GM18502 (cell line): ENCODE data around the gene CIB2.

Experiments used
- ATAC-seq: cut with Tn5 transposase; IDR thresholded peaks from one replicate; pipeline ENCODE4 v1.9.1; 2021; ENCODE audit warnings: mild to moderate bottlenecking; ENCODE audit not compliant: unreplicated experiment, poor library complexity

The CIB2 gene

DNA sequence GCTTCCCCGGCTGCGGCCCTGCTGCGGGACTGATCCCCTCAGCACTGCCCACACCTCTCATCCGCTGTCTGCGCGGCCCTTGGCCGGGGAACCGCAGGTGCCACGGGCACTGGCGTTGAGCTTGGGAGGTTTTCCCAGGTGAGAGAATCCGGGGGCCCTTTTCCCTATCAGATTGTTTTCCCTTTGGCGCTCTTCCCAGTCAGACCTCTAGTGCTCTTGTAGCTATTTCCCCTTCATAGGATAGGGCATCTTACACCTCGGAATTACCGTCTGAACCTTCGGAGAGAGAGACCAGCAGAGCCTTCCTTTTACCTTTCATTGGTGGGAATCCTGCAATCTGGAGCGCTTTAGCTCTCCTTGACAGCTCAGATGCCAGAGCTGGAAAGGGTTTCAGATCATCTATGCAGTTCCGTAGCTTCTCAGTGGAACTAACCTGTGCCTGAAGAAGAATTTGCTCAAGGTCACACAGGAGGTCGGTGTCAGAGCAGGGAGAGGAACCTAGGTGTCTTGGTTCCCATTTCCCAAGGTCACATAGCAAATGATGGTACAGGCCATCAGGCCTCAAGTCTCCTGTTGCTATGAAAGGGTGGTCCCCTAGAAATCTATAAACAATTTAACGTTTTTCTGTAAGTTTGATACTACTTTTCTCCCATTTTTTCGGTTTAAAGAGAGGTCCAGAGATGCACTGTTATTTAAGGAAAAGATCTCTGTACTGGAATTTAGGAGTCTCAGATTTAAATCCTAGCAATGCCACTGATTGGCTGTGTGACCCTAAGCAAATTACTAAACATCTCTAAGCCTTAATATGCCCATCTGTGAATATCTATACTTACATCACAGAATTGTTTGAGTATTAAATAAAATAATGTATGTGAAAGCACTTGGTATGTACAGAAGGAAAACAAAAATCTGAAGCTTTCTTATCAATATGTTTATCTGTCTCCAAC, 18.8 kb upstream of the CIB2 start:
- no peak for ATAC-seq

DNA sequence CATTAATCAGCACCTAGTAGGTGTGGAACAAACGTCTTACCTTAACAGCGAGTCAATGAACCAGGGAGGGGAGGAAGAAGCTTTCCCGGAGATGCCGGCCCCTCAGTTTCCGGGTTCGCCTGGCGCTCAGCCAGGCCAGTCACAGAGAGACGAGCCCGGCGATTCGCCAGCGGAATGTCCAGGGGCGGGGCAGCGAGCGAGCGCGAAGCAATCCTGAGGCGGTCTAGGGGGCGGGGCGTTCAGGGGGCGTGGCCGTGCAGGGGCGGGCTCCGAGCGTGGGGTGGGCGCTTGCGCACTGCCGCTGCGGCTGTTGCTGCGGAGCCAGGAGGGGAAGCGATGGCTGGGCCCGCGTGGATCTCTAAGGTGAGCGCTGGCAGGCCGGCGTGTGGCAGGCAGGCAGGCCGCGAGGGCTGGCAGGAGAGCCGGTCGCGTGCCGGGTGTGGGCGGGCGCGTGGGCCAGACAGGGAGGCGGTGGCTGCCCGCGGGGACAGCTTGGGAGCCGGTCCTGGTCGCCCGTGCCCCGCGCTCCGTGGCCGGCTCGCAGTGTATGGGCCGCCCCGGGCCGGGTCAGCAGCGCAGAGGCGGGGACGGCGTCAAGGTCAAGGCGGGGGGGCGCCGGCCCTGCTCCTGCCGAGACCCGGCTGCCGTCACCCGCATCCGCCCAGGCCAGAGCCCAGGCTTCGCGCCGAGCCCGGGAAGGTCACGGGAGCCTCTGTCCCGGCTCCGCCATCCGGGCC, 18.0 kb upstream of the CIB2 start, which contains the start of gene IDH3A:
Gene IDH3A, plus strand, starts transcription at position 295 of the 737 bp plus-strand sequence. Its CDS starts 42 bp downstream, at position 337.
- peak; percentile 80 for ATAC-seq

DNA sequence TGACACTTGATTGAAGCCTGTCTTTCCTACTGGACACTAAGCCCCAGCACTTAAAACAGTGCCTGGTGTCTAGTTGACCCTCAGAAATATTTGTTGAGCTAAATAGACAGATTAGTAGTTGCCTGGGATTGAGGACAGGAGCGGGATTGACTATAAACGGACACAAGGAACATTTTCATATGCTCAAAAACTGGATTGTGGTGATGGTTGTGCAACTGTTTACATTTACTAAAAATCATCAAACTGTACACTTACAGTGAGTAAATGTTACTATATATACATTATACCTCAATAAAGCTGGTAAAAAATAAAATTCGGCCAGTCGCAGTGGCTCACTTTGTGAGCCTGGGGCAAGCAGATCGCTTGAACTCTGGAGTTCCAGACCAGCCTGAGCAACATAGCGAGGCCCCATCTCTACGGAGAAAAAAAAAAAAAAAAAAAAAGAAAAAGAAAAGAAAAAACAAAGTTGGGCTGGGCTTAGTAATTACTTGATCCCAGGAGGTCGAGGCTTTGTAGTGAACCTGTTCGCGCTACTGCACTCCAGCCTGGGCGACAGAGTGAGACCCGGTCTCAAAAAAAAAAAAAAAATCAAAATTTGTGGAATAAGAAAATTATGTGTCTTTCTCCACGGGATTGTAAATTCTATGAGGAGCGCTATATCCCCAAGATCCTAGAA, 17.3 kb upstream of the CIB2 start:
- no peak for ATAC-seq

DNA sequence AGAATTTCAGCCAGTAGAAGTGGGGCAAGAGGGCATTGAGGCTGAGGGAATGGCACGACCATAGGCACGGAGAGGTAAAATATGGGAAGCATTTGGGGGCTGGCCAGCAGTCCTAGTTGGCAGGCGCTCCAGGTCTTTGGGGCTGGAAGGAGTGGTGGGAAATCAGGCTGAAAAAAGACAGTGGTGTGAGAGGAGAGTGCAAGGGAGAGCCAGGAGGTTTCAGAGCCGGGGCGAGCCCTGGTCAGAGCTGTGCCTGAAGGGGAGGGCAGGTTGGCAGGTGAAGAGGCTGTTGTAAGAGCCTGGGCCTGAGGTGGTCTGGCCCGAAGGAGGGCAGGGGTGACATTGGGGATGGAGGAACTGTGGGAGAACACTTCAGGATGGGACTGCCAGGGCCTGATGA, 16.3 kb upstream of the CIB2 start:
- ATAC-seq: no peak

DNA sequence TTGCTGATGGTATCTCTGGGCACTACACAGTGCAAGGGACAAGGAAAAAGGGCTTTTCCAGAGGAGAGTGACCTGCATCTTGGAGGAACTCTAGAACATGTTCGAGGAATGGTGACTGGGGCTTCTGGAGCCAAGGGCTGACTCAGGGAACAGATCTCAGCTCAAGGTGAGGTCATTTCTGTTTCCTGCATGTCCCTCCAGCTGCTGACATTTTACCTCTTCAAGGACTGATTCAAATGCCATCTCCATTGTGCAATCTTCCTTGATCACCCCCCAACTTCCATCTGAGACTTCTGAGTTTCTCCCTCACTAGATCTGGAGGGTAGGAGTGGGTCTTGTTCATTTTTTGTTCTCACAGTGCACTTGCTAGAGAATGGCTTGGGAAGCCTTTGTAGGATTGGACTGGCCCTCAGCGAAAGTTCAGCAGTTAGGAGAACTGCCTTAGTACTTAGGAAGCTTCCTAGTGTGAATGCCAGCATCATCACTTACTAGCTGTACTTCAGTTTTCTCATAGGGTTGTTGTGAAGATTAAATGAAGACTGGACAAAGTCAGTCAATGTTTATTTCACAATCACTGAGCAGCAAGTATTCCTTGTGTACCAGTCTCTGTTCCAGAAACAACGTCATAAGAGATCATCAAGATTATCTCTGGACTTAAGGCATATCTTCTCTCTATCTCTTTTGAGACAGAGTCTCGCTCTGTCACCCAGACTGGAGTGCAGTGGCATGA, 15.3 kb upstream of the CIB2 start:
- no peak for ATAC-seq

DNA sequence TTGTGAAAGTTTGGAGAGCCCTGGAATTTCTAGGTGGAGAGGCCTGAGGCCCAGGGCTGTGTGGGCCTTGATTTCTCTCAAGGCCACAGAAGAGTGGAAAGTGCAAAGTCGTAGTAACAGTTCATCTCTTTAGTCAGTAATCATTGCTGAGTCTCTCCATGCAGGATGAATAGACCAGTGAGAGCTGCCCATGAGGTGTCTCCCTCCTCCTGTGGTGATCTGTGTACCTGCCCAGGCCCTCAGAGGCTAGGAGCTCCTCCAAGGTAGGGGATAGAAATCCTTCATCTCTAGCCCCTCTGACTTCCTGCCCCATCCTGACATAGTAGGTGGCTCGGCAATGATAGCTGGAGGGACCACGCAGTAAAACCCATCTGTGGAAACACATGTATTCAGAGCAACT, 11.1 kb upstream of the CIB2 start:
- ATAC-seq: no peak

DNA sequence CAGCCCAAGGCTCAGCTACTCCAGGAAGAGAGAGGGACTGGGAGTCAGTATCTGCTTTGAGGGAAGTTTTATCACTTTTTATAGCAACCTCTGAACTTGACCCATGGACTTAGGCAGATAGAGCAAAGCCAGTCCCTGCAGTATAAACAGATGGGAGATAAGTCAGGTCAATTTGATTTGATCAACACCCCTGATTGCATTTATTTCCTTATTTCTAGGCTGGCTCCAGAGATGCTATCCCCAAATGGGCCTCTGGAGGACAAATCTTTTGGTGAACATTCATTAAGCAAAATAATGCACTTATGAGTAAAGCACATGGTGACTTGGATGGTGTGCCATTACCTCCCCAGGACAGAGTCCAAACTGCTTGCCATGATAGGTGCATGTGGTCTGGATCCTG, 9.0 kb upstream of the CIB2 start:
- ATAC-seq: no peak

DNA sequence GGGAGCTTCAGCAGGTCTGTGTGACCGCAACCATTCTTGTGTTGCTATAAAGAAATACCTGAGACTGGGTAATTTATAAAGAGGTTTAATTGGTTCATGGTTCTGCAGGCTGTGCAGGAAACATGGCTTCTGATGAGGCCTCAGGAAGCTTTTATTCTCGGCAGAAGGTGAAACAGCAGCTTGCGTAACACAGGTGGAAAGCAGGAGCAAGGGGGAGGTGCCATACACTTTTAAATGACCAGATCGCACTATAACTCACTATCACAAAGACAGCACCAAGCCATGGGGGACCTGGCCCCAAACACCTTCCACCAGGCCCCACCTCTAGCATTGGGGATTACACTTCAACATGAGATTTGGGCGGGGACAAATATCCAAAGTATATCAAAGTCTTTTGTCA, 8.3 kb upstream of the CIB2 start:
- no peak for ATAC-seq

DNA sequence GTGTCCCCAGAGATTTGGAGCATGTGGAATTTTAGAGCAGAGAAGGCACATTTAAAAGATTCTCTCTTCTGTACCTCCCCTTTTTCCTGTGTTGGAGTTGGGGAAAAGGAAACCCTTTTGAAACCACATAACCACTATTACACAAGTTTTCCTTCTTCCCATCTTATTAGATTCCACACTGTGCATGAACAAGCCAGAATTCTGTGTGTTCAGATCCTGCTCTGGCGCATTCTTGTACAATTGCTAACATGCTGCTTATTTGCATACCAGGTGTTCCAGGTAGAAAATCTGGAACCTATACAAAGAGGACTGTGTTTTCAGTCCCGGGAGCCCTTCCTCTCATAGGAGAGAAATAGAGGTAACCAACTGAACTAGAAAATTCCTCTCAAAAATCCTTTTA, 2.6 kb upstream of the CIB2 start:
- ATAC-seq: no peak

DNA sequence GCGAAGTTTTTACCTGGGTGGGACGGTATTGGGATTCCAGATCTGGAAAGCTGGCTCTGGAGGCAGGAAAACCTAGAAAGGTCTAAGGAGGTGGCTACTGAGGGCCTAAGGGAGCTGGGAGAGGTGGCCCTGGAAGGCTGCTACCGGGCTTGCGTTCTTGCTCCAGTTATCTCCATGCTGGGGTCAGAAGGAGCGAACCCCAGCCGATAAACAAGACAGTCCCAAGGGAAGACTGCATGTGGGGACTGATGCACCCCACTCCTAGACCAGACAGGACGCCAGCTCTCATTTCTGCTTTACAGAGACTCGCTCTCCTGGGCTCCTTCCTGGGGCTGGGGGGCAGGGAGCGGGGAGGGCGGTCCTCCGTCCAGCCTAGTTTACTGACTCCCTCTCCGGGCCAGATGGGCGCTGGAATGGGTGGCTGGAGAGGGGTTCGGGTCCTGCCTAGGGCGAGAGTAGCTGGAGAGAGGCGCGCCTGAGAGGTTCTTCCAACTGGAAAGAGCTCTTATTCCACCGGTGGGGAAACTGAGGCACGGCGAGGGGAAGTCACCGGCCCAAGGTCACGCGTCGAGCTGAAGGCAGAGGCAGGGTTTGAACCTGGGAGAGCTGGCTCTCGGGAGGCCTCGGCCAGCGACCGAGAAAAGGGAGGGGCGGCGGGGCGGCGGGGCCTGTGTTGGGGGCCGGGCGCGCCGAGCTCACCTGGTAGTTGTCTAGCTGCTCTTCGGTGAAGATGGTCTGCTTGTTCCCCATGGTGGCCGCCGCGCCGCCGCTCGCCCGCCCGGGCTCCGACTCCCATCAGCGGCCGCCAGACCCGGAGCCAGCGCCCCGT, 565 bp downstream of the CIB2 start:
- ATAC-seq: no peak

DNA sequence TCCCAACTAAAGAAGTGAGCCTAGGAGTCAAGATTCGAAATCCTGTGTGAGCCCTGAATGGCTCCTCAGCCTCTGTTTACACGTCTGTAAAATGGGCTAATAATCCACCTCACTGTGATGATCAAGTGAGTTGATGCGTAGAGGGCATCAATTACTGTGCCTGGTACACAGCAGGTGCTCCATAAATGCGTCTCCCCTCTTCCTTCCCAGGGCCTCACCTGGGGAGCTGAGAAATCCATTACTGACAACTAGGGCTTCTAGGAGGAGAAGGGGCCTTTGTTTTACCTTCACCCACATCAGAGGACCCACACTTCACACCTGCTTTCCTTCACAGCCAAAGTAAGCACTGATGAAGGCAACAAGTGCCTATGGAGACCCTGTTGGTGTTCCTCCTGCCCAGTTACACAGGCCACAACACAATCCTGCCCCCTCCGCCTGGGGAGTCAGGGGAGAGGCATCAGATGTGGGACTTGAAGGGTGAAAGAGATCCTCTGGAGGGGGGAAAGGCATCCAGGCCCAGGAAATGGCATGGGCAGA, 1.4 kb downstream of the CIB2 start:
- ATAC-seq: no peak

DNA sequence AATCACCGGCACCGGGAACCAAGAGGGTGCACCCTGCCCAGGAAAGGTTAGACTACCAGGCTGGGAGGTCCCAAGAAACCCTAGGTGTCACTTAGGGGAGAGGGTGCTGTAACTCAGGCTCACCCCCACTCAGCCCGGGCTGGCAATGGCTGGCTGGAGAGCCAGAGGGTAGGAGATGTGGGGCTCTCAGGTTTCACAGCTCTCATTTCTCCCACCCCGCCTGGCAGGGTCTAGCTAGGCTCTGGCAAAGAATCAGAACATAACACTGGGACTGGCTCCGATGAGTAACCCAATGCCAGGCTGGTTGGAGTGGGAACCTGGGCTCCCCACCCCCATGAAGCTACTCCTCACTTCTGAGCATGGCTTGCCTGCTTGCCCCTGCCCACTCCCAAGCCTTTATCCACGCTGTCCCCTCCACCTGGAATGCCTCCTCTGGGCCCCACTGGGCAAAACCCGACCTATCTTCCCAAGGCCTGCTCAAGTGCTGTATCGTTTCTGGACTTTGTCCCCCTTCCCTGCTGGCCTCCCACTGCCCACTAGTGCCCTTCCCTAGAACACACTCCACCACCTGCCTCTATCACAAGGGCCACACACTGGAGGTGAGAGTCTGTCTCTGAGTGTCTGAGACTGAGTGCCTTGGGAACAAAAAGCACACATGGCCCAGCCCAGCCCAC, 2.0 kb downstream of the CIB2 start:
- ATAC-seq: no peak

DNA sequence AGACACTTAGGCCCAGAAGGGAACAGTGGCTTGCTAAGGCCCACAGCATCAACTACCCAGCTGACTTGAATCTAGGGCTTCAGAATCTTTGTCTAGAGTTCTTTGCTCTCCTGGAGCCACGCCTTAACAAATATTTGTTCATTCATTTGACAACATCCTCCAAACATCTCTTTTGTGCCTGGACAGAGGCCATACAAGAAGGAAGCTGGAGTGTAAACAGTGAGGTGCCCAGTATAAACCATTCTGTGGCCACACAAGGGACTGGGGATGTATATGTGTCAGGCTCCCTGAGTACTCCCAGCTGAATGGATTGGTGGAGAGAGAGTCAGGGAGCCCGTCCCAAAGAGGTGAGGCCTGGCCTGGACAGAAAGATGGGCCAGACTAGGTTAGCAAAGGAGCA, 3.4 kb downstream of the CIB2 start:
- no peak for ATAC-seq

DNA sequence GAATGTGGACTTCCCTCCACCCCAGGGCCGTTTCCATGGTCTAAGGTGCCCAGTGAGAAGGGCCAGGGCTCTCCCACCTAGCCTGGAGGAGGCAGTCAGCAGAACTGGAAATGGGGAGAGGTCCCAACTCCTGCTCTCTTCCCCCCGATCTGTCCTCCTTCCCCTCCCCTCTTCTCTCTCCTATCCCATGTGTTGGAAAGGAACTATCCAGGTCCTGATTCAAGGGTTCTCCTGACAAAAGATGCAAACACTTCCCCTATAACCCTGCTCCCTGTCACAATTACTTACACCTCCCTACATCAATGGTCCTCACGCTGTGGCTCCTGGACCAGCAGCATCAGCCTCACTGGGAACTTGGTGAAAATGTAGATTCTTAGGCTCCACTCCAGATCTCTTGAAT, 6.0 kb downstream of the CIB2 start:
- ATAC-seq: no peak

DNA sequence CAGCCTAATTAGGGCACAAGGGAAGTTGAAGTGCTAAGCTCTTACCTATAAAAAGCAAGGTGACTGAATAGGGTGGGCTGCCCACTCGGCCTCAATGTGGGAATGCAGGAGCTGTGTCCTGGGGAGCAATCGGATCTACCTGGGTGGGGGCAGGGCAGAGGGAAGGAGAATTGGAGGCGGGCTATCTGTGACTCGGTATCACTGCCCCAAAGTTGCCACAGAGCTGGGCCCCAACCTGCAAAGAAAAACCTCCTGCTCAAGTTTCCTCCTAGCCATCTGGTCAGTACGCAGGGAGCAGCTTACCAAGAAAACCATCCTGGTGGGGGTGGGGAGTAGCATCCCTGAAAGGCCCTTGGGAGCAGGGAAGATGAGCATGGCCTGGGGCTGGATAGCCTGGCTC, 10.7 kb downstream of the CIB2 start:
- no peak for ATAC-seq

DNA sequence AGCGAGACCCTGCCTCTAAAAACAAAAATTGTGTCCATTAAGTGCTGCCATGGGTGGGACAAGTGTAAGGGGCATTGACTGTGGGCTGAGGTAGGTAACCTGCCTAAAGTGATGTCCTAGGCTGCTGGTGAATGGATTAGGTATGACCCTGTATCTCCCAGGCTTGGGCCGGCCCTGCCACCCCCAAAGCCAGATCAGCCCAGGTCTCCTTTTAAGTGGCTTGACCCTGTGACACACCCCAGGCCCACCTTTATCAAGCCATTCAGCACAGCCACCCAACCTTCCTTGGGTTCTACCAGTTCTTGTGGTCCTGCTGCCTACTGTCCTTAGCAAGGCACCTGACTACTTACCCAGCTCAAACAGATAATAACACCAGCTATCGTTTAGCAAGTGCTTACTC, 18.7 kb downstream of the CIB2 start:
- ATAC-seq: no peak

DNA sequence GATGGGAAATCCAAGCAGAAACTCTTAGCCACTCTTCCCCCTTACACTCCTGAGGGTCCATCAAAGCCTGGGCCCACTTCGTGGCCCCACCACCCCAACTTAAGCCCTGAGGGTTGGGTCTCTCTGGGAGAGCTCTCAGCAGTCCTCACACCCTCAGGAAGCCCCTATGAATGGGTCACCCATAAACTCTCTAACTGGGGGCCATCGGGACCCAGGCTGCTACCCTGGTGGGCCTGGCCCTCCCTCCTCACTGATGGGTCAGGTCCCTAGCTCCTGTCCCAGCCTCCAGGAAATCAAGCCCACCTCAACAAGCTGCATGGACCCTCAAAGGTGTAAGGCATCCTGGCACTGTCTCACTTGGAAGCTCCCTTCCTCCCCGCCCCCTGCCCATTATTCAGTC, 19.5 kb downstream of the CIB2 start:
- ATAC-seq: no peak

DNA sequence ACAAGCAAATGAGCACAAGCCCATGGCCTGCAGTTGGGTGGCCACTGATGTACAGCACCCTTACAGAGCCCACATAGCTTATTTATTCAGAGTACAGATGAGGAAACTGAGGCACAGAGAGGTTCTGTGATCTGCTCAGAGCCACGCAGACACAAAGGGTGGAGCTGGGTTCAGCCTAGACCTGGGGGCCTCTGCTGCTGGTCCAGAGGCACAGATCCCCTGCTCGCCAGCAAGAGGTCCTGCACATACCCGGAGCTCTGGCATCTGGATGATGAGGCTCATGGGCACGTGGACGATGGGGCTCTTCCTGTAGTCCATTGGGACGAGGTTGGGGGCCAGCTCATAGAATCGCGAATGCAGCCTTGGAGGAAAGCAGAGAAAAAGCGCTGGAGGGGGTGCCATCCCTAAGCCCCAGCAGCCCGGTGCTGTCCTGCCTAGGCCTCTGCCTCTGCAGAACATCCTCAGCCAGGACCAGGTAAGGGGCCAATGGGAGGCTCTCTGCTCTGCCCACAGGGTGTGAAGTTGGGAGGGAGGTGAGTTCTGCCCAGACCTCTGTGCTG, 20.2 kb downstream of the CIB2 start:
- no peak for ATAC-seq
